Esophagus muscularis mucosa (tissue), 4 donors: ENCODE results near the gene TTYH3. TPM values are rescaled to one million over a fixed set of nuclear protein-coding genes. Genes with fewer than 3 reads are reported as not detected.
"Not testable (repeated sequence)": the region's sequence is repeated elsewhere in the genome, so short reads cannot be mapped to it uniquely, and the experiment has no call there.

Experiments used
- DNase-seq: peaks from one replicate; pipeline ENCODE4 v3.0.0-alpha.2; 2017; ENCODE audit errors: extremely low spot score
- H3K27ac ChIP-seq, 4 donors: fragments of 200-600 bp; sonication (generic); replicated peaks in 1 of 4; 1 replicate in 3 of 4; 2 replicates in 1 of 4; pipeline ENCODE4 v1.5.1; 2016 to 2019; ENCODE audit warnings: mild to moderate bottlenecking in 1 of 4
- H3K27me3 ChIP-seq, 4 donors: fragments of 200-600 bp; sonication (generic); one replicate each; pipeline versions ENCODE4 v1.5.1 to v1.6.0; 2016 to 2019
- H3K36me3 ChIP-seq, 4 donors: fragments of 200-600 bp; sonication (generic); one replicate each; pipeline ENCODE4 v1.5.1; 2016 to 2019
- H3K4me1 ChIP-seq, 4 donors: fragments of 200-600 bp; sonication (generic); one replicate each; pipeline ENCODE4 v1.5.1; 2016 to 2019
- H3K4me3 ChIP-seq, 4 donors: fragments of 200-600 bp; sonication (generic); 1 replicate in 2 of 4; 2 replicates in 2 of 4; pipeline ENCODE4 v1.5.1; 2016 to 2019; ENCODE audit warnings: mild to moderate bottlenecking in 4 of 4, moderate library complexity in 1 of 4
- H3K9me3 ChIP-seq, 4 donors: fragments of 200-600 bp; sonication (generic); 1 replicate in 3 of 4; 2 replicates in 1 of 4; pipeline ENCODE4 v1.5.1; 2016 to 2019
- CTCF ChIP-seq, 3 experiments: fragments of 200-600 bp in 2 of 3; fragments of 450-650 bp in 1 of 3; sonication (generic) in 2 of 3; IDR thresholded peaks; one replicate each; pipeline ENCODE4 v1.5.1; 2017 to 2019; ENCODE audit warnings: antibody characterized with exemption in 3 of 3, mild to moderate bottlenecking in 2 of 3, moderate library complexity in 1 of 3
- EP300 ChIP-seq: sonication (generic); formaldehyde crosslinking; IDR thresholded peaks from one replicate; pipeline ENCODE4 v1.6.1; 2017; ENCODE audit warnings: antibody characterized with exemption
- POLR2A ChIP-seq: fragments of 450-650 bp; IDR thresholded peaks from one replicate; pipeline ENCODE4 v1.6.1; 2017; ENCODE audit warnings: antibody characterized with exemption, moderate library complexity, mild to moderate bottlenecking, low read depth
- POLR2AphosphoS5 ChIP-seq, 2 donors: sonication (generic); formaldehyde crosslinking; IDR thresholded peaks; one replicate each; pipeline ENCODE4 v1.6.1; 2017; ENCODE audit warnings: antibody characterized with exemption in 2 of 2
- WGBS: methylation state at CpG from one replicate; pipeline ENCODE4 v1.1.5; 2018; 5-methylcytosine and 5-hydroxymethylcytosine counted together
- intact Hi-C: fragments of 100-400 bp; cut with DNase I; formaldehyde crosslinking; loops from one replicate; pipeline ENCODE4 v1.15.1; 2023
- total RNA-seq, 4 donors: library from RNA; depleted of rRNA; stranded (reverse); fragments of >200 nt; gene quantifications; one replicate each; pipeline versions ENCODE4 v1.1.0 to v1.2.1, GENCODE V29; 2016

Gene TTYH3
- total RNA-seq, 4 donors from 2014 or later = 17.4 to 25.7 (median 20.2) TPM

GRCh38 chr7:2586326-2587020, 45.3 kb upstream of the TTYH3 start:
- Histone ChIP-seq H3K36me3 (peaks cover 19 to 82% (median 63%) of the 10 kb centered on the region in 4 donors), H3K27me3 (no peaks in the 10 kb centered on the region), H3K27ac (no peak overlapping the region), H3K4me1 (no peaks in the 10 kb centered on the region), H3K4me3 (no peak overlapping the region), H3K9me3 (no peaks in the 10 kb centered on the region)
- TF ChIP-seq EP300 = no peak
- TF ChIP-seq POLR2AphosphoS5 (IDR thresholded peaks at IDR 0.05) = no peak
- TF ChIP-seq POLR2A = no peak
- no peak for TF ChIP-seq CTCF (IDR thresholded peaks at IDR 0.05)
- no peak for DNase-seq
- intact Hi-C loops = no loop called here
- 95% methylated on average over 19 of the region's 24 CpGs for WGBS

GRCh38 chr7:2587134-2587533, 44.7 kb upstream of the TTYH3 start:
- WGBS = 98% methylated on average over 9 of the region's 9 CpGs
- Histone ChIP-seq H3K4me3 (no peak overlapping the region), H3K36me3 (peaks cover 20 to 84% (median 67%) of the 10 kb centered on the region in 4 donors), H3K27me3 (no peaks in the 10 kb centered on the region), H3K4me1 (no peaks in the 10 kb centered on the region), H3K9me3 (no peaks in the 10 kb centered on the region), H3K27ac (no peak overlapping the region)
- DNase-seq = no peak
- TF ChIP-seq POLR2AphosphoS5 (IDR thresholded peaks at IDR 0.05) (no peak), POLR2A (no peak)
- intact Hi-C loops = no loop called here

- intact Hi-C loops = no loop called here
- Histone ChIP-seq H3K27ac (no peak overlapping the region), H3K9me3 (no peaks in the 10 kb centered on the region), H3K4me3 (no peak overlapping the region), H3K27me3 (no peaks in the 10 kb centered on the region), H3K4me1 (no peaks in the 10 kb centered on the region), H3K36me3 (peaks cover 26 to 84% (median 70%) of the 10 kb centered on the region in 4 donors)
- WGBS = 96% methylated on average over 16 of the region's 21 CpGs
- TF ChIP-seq EP300 = no peak
- no peak for TF ChIP-seq POLR2AphosphoS5 (IDR thresholded peaks at IDR 0.05)
- no peak for TF ChIP-seq CTCF (IDR thresholded peaks at IDR 0.05)
- no peak for TF ChIP-seq POLR2A
- no peak for DNase-seq
Observed at GRCh38 chr7:2587778-2588177, 44.0 kb upstream of the TTYH3 start.

- TF ChIP-seq POLR2AphosphoS5 (IDR thresholded peaks at IDR 0.05) (no peak), CTCF (IDR thresholded peaks at IDR 0.05) (no peak), POLR2A (no peak), EP300 (no peak)
- WGBS = 95% methylated on average over 16 of the region's 16 CpGs
- Histone ChIP-seq H3K36me3 (peaks cover 38 to 95% (median 81%) of the 10 kb centered on the region in 4 donors), H3K4me1 (no peaks in the 10 kb centered on the region), H3K4me3 (no peak overlapping the region), H3K9me3 (no peaks in the 10 kb centered on the region), H3K27me3 (no peaks in the 10 kb centered on the region), H3K27ac (no peak overlapping the region)
- intact Hi-C loops = no loop called here
- DNase-seq = no peak
Observed at GRCh38 chr7:2589341-2589740, 42.4 kb upstream of the TTYH3 start.

GRCh38 chr7:2589941-2590340, 41.8 kb upstream of the TTYH3 start:
- DNase-seq, H3K4me3 ChIP-seq, H3K27ac ChIP-seq, H3K9me3 ChIP-seq, H3K27me3 ChIP-seq, H3K4me1 ChIP-seq, intact Hi-C loops: not testable (repeated sequence)
- H3K36me3 ChIP-seq = peaks cover 43 to 95% (median 81%) of the 10 kb centered on the region in 4 donors
- 93% methylated on average over 15 of the region's 15 CpGs for WGBS

GRCh38 chr7:2592375-2592865, 39.4 kb upstream of the TTYH3 start:
- TF ChIP-seq EP300 (no peak), POLR2A (no peak), CTCF (IDR thresholded peaks at IDR 0.05) (no peak), POLR2AphosphoS5 (IDR thresholded peaks at IDR 0.05) (no peak)
- Histone ChIP-seq H3K36me3 (peaks cover 58 to 95% (median 77%) of the 10 kb centered on the region in 4 donors), H3K27ac (no peak overlapping the region), H3K27me3 (no peaks in the 10 kb centered on the region), H3K4me3 (no peak overlapping the region), H3K4me1 (no peaks in the 10 kb centered on the region), H3K9me3 (no peaks in the 10 kb centered on the region)
- WGBS = 94% methylated on average over 22 of the region's 23 CpGs
- DNase-seq = no peak
- intact Hi-C loops = no loop called here
